GM19328 (cell line): ENCODE data around the gene CCT8L2.
"Not testable (repeated sequence)": the region's sequence is repeated elsewhere in the genome, so short reads cannot be mapped to it uniquely, and the experiment has no call there.

ENCODE experiments used
- ATAC-seq: cut with Tn5 transposase; IDR thresholded peaks from one replicate; pipeline ENCODE4 v1.9.1; 2021; ENCODE audit warnings: mild to moderate bottlenecking, moderate library complexity; ENCODE audit not compliant: unreplicated experiment

Gene CCT8L2

DNA sequence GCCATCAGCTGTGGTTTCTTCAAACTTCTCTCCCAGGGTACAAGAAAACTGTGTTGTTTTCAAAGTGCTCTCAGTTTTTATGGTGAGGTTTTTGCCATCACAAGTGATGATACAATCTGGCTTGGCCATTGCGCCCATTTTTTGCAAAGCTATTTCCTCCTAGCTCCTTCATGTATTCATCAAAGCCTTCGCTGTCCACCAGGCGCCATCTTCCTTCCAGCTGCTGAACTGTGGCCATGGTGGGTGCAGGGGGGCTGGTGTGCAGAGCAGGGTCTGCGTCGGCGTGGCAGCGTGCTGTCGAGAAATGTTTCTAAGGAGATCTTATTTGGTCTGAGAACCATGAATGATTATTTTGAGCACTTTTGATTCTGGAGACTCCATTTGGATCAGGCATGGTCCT is 2.6 kb upstream of the CCT8L2 start:
- not testable (repeated sequence) for ATAC-seq

DNA sequence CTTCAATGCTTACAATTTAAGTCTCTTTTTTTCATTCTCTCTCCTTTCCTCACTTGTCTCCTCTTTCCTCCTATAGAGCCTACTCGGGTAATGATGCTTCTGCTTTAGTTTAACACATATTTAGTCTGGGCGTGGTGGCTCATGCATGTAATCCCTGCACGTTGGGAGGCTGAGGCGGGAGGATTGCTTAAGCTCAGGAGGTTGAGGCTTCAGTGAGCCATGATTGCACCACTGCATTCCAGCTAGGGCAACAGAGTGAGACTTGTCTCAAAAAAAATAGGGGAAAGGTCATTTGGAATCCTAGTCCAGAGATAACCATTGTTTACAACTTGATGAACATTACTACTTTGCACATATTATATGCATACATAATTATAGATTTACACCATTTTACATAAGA is 1.4 kb upstream of the CCT8L2 start:
- no peak for ATAC-seq

DNA sequence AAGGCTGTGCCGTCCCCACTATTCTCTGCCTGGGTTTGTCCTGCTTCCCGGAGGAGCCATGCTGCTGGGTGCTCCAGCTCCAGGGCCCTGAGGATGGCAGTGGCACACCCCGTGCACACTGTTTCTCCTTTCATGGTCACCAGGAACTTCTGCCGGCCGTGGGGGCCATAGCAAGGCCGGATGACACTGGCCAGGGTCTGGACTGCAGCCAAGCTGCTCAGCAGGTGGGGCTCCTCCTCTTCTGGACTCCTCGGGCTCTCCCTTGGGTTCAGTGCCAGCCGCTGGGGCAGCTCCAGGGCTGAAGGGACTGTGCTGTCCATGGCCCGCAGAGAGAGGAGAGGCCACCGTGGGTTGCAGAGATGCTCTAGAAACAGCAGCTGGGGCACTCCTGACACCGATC is 379 bp downstream of the CCT8L2 start:
- not testable (repeated sequence) for ATAC-seq

DNA sequence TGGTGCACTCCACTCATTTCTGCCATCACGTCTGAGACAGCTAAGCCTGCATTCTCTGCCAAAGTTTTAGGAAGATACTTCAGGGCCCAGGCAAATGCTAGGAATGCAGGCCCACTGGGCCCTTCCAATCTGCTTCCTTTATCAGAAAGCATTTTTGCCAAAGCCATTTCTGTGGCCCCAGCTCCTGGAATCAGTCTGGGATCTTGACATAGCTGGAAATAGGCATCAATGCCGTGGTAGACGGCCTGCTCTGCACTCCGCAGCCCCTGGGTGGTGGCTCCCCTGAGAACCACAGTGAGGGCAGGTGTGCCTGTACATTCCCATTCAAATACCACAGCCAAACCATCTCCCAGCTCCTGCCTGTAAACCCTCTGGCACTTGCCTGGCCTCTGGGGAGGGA is 1.5 kb downstream of the CCT8L2 start:
- not testable (repeated sequence) for ATAC-seq

DNA sequence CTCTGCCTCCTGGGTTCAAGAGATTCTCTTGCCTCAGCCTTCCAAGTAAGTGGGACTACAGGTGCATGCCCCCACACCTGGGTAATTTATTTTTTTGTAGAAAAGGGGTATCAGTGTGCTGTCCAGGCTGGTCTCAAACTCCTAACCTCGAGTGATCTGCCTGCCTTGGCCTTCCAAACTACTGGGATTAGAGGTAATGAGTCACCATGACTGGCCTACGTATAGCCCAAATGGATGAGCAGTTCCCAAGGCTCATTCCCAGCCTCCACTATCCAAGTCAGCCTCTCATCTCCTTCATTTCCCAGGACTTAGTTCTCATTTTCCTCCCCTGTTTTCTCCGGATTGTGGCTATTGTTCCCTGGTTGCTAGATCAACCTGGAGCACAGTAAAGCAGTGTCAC is 5.6 kb downstream of the CCT8L2 start:
- no peak for ATAC-seq

DNA sequence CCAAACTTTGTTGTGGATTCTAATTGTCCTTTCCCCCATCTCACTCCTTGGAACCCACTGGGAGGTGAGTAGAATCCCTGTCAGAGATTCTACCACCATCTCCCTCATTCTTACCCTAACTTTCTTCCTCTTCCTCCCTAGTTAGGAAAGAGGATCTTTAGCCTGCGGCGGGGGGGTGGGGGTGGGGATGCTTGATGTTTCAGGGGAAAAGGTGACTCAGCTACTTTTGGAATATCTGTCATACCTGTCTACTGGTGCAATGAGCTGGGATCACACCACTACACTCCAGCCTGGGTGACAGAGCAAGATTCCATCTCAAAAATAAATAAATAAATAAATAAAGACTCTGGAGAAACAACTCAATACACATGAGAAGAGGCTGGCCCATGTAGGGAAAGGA is 6.4 kb downstream of the CCT8L2 start:
- no peak for ATAC-seq

DNA sequence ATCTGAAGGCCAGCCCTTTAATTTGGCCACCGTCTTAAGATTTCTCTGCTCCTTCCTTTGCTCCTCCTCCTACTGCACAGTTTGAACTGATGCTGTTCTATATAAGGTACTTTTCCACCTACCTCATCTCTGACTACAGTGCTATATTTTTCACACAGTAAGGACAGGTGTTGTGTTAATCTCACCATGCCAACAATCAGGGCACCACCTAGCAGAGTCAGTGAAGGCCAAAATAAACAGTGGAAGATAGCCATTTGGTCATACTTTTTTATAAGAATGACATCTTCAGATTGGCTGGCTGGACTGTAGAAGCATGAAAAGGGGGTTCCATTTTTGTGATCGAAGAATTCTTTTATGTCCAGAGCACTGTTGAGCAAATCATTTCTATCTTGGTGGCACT is 11.7 kb downstream of the CCT8L2 start:
- not testable (repeated sequence) for ATAC-seq

DNA sequence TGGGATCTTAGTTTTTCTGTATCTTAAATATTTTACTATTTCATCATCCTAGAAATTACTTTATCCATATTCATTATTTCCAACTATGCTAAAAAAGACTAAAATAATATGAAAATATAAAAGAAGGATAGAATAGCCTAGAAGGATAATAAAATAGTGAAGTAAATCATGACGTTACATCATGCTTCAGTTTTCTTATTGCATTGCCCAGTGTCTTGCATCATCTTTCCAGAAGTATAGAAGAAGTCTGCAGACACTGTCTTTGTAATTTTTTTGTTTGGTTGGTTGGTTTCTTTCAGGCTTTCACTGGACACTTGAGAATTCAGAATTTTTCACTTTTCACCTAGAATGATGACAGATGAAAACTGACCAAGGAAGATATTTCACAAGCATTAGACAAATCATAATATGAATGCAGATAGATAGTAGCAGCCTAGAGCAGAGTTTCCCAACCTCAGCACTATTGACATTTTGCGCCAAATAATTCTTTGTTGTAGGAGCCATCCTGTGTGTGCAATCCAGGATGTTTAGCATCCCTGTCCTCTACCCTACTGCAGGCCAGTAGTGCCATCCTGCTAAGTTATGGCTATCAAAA is 23.3 kb downstream of the CCT8L2 start:
- ATAC-seq: not testable (repeated sequence)

DNA sequence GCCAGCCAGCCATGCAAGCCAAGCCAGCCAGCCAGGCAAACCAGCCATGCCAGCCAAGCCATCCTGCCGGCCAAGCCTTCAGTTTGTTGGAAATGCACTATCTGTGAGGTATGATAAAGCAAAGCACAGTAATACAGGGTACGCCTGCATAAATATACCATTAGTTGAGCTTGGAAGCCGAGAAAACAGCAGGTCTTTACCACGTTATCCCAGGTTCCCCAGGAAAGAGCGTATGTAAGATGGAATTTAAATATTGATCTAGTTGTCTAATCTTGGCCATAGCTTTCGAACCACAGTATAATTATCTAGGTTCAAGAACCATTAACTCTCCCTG is 24.2 kb downstream of the CCT8L2 start:
- ATAC-seq: no peak

DNA sequence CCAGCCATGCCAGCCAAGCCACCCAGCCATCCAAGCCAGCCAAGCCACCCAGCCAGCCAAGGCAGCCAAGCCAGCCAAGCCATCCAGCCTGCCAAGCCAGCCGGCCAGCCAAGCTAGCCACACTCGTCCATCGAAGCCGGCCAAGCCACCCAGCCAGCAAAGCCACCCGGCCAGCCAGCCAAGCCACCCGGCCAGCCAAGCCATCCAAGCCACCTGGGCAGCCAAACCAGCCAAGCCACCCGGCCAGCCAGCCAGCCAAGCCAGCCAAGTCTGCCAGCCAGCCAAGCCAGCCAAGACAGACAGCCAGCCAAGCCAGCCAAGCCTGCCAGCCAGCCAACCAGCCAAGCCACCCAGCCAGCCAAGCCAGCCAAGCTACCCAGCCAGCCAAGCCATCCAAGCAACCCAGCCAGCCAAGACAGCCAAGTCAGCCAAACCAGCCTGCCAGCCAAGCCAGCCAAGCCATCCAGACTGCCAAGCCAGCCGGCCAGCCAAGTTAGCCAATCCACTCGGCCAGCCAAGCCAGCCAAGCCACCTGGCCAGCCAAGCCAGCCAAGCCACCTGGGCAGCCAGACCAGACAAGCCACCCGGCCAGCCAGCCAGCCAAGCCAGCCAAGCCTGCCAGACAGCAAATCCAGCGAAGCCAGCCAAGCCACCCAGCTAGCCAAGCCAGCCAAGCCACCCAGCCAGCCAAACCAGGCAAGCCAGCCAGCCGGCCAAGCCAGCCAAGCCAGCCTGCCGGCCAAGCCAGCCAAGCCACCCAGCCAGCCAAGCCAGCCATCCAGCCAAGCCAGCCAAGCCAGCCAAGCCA is 24.8 kb downstream of the CCT8L2 start:
- not testable (repeated sequence) for ATAC-seq

DNA sequence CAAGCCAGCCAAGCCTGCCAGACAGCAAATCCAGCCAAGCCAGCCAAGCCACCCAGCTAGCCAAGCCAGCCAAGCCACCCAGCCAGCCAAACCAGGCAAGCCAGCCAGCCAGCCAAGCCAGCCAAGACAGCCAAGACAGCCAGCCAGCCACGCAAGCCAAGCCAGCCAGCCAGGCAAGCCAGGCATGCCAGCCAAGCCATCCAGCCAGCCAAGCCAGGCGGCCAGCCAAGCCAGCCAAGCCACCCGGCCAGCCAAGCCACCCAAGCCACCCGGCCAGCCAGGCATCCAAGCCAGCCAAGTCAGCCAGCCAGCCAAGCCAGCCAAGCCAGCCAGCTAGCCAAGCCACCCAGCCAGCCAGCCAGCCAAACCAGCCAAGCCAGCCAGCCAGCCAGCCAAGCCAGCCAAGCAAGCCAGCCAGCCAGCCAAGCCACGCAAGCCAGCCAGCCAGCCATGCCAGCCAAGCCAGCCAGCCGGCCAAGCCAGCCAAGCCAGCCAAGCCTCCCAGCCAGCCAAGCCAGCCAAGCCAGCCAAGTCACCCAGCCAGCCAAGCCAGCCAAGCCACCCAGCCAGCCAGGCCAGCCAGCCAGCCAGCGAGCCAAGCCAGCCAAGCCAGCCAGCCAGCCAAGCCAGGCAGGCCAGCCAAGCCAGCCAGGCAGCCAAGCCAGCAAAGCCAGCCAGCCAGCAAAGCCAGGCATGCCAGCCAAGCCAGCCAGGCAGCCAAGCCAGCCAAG is 26.0 kb downstream of the CCT8L2 start:
- ATAC-seq: not testable (repeated sequence)

DNA sequence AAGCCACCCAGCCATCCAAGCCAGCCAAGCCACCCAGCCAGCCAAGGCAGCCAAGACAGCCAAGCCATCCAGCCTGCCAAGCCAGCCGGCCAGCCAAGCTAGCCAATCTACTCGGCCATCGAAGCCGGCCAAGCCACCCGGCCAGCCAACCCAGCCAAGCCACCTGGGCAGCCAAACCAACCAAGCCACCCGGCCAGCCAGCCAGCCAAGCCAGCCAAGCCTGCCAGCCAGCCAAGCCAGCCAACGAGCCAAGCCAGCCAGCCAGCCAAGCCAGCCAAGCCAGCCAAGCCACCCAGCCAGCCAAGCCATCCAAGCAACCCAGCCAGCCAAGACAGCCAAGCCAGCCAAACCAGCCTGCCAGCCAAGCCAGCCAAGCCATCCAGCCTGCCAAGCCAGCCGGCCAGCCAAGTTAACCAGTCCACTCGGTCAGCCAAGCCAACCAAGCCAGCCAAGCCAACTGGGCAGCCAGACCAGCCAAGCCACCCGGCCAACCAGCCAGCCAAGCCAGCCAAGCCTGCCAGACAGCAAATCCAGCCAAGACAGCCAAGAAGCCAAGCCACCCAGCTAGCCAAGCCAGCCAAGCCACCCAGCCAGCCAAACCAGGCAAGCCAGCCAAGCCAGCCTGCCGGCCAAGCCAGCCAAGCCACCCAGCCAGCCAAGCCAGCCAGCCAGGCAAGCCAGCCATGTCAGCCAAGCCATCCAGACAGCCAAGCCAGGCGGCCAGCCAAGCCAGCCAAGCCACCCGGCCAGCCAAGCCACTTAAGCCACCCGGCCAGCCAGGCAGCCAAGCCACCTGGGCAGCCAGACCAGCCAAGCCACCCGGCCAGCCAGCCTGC is 26.8 kb downstream of the CCT8L2 start:
- ATAC-seq: not testable (repeated sequence)

DNA sequence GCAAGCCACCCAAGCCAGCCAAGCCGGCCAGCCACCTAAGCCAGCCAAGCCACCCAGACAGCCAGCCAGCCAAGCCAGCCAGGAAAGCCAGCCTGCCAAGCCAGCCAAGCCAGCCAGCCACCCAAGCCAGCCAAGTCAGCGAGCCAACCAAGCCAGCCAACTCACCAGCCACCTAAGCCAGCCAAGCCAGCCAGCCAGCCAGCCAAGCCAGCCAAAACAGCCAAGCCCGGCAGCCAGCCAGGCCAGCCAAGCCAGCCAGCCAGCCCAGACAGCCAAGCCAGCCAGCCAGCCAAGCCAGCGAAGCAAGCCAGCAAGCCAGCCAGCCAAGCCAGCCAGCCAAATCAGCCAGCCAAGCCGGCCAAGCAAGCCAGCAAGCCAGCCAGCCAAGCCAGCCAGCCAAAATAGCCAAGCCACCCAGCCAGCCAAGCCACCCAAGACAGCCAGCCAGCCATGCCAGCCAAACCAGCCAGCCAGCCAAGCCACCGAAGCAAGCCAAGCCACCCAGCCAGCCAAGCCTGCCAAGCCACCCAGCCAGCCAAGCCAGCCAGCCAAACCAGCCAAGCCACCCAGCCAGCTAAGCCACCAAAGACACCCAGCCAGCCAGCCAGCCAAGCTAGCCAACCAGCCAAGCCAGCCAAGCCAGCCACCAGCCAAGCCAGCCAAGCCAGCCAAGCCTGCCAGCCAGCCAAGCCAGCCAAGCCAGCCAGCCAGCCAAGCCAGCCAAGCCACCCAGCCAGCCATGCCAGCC is 27.6 kb downstream of the CCT8L2 start:
- not testable (repeated sequence) for ATAC-seq

DNA sequence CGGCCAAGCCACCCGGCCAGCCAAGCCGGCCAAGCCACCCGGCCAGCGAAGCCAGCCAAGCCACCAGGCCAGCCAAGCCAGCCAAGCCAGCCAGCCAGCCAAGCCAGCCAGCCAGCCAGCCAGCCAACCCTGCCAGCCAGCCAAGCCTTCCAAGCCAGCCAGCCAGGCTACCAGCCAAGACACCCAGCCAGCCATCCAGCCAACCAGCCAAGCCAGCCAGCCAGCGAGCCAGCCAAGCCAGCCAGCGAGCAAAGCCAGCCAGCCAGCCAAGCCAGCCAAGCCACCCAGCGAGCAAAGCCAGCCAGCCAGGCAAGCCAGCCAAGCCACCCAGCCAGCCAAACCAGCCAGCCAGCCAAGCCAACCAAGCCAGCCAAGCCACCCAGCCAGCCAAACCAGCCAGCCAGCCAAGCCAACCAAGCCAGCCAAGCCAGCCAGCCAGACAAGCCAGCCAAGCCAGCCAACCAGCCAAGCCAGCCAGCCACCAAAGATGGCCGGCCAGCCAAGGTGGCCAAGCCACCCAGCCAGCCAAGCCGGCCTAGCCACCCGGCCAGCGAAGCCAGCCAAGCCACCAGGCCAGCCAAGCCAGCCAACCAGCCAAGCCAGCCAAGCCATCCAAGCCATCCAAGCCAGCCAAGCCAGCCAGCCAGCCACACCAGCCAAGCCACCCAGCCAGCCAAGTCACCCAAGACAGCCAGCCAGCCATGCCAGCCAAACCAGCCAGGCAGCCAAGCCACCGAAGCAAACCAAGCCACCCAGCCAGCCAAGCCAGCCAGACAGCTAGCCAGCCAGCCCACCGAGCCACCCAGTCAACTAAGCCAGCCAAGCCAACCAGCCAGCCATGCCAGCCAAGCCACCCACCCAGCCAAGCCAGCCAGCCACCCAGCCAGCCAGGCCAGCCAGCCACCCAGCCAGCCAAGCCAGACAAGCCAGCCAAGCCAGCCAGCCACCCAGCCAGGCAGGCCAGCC is 28.8 kb downstream of the CCT8L2 start:
- no peak for ATAC-seq

DNA sequence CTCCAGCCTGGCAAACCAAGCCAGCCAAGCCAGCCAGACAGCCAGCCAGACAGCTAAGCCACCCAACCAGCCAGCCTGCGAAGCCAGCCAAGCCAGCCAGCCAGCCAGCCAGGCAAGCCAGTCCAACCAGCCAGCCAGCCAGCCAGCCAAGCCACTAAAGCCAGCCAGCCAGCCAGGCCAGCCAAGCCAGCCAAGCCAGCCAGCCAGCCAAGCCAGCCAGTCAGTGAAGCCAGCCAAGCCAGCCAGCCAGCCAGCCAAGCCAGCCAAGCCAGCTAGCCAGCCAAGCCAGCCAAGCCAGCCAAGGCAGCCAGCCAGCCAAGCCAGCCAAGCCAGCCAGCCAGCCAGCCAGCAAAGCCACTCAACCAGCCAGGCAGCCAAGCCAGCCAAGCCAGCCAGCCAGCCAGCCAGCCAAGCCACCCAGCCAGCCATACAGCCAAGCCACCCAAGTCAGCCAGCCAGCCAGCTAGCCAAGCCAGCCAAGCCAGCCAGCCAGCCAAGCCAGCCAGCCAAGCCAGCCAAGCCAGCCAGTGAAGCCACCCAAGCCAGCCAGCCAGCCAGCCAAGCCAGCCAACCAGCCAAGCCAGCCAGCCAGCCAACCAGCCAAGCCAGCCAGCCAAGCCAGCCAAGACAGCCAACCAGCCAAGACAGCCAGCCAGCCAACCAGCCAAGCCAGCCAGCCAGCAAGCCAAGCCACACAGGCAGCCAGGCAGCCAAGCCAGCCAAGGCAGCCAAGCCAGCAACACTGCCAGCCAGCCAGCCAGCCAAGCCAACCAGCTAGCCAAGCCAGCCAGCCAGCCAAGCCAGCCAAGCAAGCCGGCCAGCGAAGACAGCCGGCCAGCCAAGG is 29.7 kb downstream of the CCT8L2 start:
- ATAC-seq: no peak

DNA sequence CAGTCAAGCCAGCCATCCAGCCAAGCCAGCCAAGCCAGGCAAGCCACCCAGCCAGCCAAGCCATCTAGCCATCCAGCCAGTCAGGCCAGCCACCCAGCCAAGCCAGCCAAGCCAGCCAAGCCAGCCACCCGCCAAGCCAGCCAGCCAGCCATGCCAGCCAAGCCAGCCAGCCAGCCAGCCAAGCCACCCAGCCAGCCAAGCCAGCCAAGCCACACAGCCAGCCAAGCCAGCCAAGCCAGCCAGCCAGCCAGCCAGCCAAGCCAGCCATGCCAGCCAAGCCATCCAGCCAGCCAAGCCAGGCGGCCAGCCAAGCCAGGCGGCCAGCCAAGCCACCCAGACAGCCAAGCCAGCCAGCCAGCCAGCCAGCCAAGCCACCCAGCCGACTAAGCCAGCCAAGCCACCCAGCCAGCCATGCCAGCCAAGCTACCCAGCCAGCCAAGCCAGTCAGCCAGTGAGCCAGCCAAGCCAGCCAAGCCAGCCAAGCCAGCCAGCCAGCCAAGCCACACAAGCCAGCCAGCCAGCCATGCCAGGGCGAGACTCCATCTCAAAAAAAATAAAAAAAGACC is 31.4 kb downstream of the CCT8L2 start:
- ATAC-seq: not testable (repeated sequence)

DNA sequence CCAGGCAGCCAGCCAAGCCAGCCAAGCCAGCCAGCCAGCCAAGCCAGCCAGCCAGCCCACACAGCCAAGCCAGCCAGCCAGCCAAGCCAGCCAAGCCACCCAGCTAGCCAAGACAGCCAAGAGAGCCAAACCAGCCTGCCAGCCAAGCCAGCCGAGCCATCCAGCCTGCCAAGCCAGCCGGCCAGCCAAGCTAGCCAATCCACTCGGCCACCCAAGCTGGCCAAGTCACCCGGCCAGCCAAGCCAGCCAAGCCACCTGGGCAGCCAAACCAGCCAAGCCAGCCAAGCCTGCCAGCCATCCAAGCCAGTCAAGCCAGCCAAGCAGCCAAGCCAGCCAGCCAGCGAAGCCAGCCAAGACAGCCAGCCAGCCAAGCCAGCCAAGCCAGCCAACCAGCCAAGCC is 32.0 kb downstream of the CCT8L2 start:
- ATAC-seq: not testable (repeated sequence)

DNA sequence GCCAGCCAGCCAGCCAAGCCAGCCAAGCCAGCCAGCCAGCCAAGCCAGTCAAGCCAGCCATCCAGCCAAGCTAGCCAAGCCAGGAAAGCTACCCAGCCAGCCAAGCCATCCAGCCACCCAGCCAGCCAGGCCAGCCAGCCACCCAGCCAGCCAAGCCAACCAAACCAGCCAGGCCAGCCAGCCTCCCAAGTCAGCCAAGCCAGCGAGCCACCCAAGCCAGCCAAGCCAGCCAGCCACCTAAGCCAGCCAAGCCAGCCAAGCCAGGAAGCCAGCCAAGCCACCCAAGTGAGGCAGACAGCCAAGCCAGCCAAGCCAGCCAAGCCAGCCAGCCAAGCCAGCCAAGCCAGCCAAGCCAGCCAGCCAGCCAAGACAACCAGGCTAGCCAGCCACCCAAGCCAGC is 32.6 kb downstream of the CCT8L2 start:
- not testable (repeated sequence) for ATAC-seq
